ENCODE measurements around the gene SLC4A4.

- TF ChIP-seq, protein P1, sequence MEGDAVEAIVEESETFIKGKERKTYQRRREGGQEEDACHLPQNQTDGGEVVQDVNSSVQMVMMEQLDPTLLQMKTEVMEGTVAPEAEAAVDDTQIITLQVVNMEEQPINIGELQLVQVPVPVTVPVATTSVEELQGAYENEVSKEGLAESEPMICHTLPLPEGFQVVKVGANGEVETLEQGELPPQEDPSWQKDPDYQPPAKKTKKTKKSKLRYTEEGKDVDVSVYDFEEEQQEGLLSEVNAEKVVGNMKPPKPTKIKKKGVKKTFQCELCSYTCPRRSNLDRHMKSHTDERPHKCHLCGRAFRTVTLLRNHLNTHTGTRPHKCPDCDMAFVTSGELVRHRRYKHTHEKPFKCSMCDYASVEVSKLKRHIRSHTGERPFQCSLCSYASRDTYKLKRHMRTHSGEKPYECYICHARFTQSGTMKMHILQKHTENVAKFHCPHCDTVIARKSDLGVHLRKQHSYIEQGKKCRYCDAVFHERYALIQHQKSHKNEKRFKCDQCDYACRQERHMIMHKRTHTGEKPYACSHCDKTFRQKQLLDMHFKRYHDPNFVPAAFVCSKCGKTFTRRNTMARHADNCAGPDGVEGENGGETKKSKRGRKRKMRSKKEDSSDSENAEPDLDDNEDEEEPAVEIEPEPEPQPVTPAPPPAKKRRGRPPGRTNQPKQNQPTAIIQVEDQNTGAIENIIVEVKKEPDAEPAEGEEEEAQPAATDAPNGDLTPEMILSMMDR (IDR thresholded peaks at IDR 0.05; ENCODE audit: insufficient read depth, low read length, poor library complexity, severe bottlenecking) = no peak
- TF ChIP-seq EZH2phosphoT487 (conservative IDR thresholded peaks at IDR 0.05; ENCODE audit: low read length) = no peak
These were observed 107.8 kb downstream of the SLC4A4 start for GRCh38 chr4:71446479-71447081.
